Mucosa of descending colon (tissue), 3 donors: ENCODE measurements around the gene LENG9. TPM values are rescaled to one million over a fixed set of nuclear protein-coding genes. Genes with fewer than 3 reads are reported as not detected.

Experiments
- ATAC-seq: fragments of 200-7000 bp; cut with Tn5 transposase; one replicate; pipeline ENCODE4 v1.9.1; 2020; ENCODE audit warnings: mild to moderate bottlenecking, moderate library complexity
- DNase-seq, 3 donors: peaks; one replicate each; pipeline ENCODE4 v3.0.0-alpha.2; 2020
- H3K36me3 ChIP-seq: fragments of 200-600 bp; one replicate; pipeline ENCODE4 v1.8.0; 2021; ENCODE audit warnings: low read depth, mild to moderate bottlenecking
- H3K4me1 ChIP-seq: fragments of 200-600 bp; one replicate; pipeline ENCODE4 v1.8.0; 2021; ENCODE audit warnings: low read depth, mild to moderate bottlenecking
- H3K4me3 ChIP-seq: fragments of 200-600 bp; one replicate; pipeline ENCODE4 v1.8.0; 2021; ENCODE audit warnings: mild to moderate bottlenecking
- H3K9me3 ChIP-seq: fragments of 200-600 bp; one replicate; pipeline ENCODE4 v1.8.0; 2021; ENCODE audit warnings: mild to moderate bottlenecking
- CTCF ChIP-seq: fragments of 200-600 bp; IDR thresholded peaks from one replicate; pipeline ENCODE4 v1.8.0; 2022; ENCODE audit warnings: antibody characterized with exemption, mild to moderate bottlenecking
- intact Hi-C, 2 donors: fragments of 100-400 bp; cut with DNase I in 1 of 2; cut with micrococcal nuclease in 1 of 2; formaldehyde crosslinking; loops; one replicate each; pipeline versions ENCODE4 v1.11.0 to v1.11.1; 2022; cut with DNase I, micrococcal nuclease
- total RNA-seq, 3 donors: library from RNA; stranded (reverse); fragmentation: NEBNext Ultra II Directional in 2 of 3; extraction: Animal tissue kit (Norgen Biotek cat#: 25700) in 2 of 3; gene quantifications; one replicate each; pipeline versions ENCODE4 v1.2.1 to v1.2.4, GENCODE V29; 2021 to 2023
- donor health status: DM: no; HTN: no; CAD: no; lungs with moderate emphysema.
- donor health status: DM: no; HTN: no; CAD: no.
- donor health status: DM: no; HTN: yes; CAD: no.

Gene LENG9
- total RNA-seq, 3 donors from 2014 or later = 9.2 to 21.6 (median 20.9) TPM

GRCh38 chr19:54415208-54415900 lies 48.2 kb downstream of the LENG9 start, which contains the start of gene TTYH1:
Gene TTYH1 (plus strand): TSS chr19:54415464. CDS start chr19:54415553, 89 bp downstream.
- no peaks in the 10 kb centered on the region for H3K4me1 ChIP-seq
- no peak within 1 kb of the TSS for H3K4me3 ChIP-seq
- H3K36me3 ChIP-seq = no peaks in the 10 kb centered on the region
- intact Hi-C loops = no loop called here
- DNase-seq (no peak), ATAC-seq (peak; percentile 32)
- no peaks in the 10 kb centered on the region for H3K9me3 ChIP-seq
- no peak for TF ChIP-seq CTCF

- intact Hi-C loops = no loop called here
Measured at GRCh38 chr19:54414156-54414555, 49.4 kb downstream of the LENG9 start.

GRCh38 chr19:54412877-54413276 lies 50.7 kb downstream of the LENG9 start:
- ATAC-seq (no peak), DNase-seq (no peak)
- intact Hi-C loops = no loop called here
- no peak for TF ChIP-seq CTCF
- no peaks in the 10 kb centered on the region for H3K36me3 ChIP-seq
- no peaks in the 10 kb centered on the region for H3K9me3 ChIP-seq
- H3K4me1 ChIP-seq = no peaks in the 10 kb centered on the region
- H3K4me3 ChIP-seq = no peak overlapping the region

More at GRCh38 chr19:54414156-54414555, 49.4 kb downstream of the LENG9 start:
- Histone ChIP-seq H3K9me3 (no peaks in the 10 kb centered on the region), H3K4me1 (no peaks in the 10 kb centered on the region), H3K36me3 (no peaks in the 10 kb centered on the region), H3K4me3 (no peak overlapping the region)
- ATAC-seq = no peak
- DNase-seq = no peak
- TF ChIP-seq CTCF = no peak

Other genes starting within 250 kb of the LENG9 start
- gene LILRB3, start 240.8 kb downstream of the LENG9 start, total RNA-seq = 1 to 10 TPM in 2 of 3 donors, under 1 TPM in 1; 0.67 to 7.7 (median 4.3) TPM
- gene LILRA6, start 221.0 kb downstream of the LENG9 start, total RNA-seq = 1 to 10 TPM in 2 of 3 donors, not detected in 1; 2.4 to 3.5 TPM
- gene LILRB5, start 206.5 kb downstream of the LENG9 start, total RNA-seq = 10 to 100 TPM in 2 of 3 donors, 1 to 10 TPM in 1; 5.4 to 17.5 (median 12.2) TPM
- 1 to 10 TPM; 1.2 to 9.6 (median 4.7) TPM for gene LILRB2, start 182.7 kb downstream of the LENG9 start, total RNA-seq
- gene LILRA5, start 150.6 kb downstream of the LENG9 start, total RNA-seq = 1 to 10 TPM in 2 of 3 donors, under 1 TPM in 1; 0.72 to 4.7 (median 1.8) TPM
- gene LILRA4, start 124.6 kb downstream of the LENG9 start, total RNA-seq = not detected
- 10 to 100 TPM in 2 of 3 donors, 1 to 10 TPM in 1; 5.4 to 26.7 (median 17.1) TPM for gene LAIR1, start 98.8 kb downstream of the LENG9 start, total RNA-seq
- gene TTYH1, start 48.3 kb downstream of the LENG9 start, total RNA-seq = 1 to 10 TPM in 2 of 3 donors, under 1 TPM in 1; 0.55 to 8.7 (median 1.3) TPM
- gene LENG8, start 14.6 kb downstream of the LENG9 start, total RNA-seq = 100 to 1,000 TPM; 157 to 214 (median 199) TPM
- 100 to 1,000 TPM; 130 to 446 (median 319) TPM for gene CDC42EP5, start 9.5 kb upstream of the LENG9 start, total RNA-seq
- gene LAIR2, start 39.1 kb upstream of the LENG9 start, total RNA-seq = not detected
- gene LILRA2, start 110.0 kb upstream of the LENG9 start, total RNA-seq = 1 to 10 TPM in 2 of 3 donors, under 1 TPM in 1; 0.20 to 4.9 (median 2.6) TPM
- 1 to 10 TPM in 1 of 3 donors, under 1 TPM in 2; 0.49 to 2.4 (median 0.76) TPM for gene LILRA1, start 129.9 kb upstream of the LENG9 start, total RNA-seq
- 10 to 100 TPM in 1 of 3 donors, 1 to 10 TPM in 2; 2.6 to 10.7 (median 4.9) TPM for gene LILRB1, start 166.7 kb upstream of the LENG9 start, total RNA-seq
- 1 to 10 TPM; 3.0 to 8.7 (median 6.4) TPM for gene LILRB4, start 199.2 kb upstream of the LENG9 start, total RNA-seq